ENCODE data around the gene SPSB3.
"Not testable (repeated sequence)": the region's sequence is repeated elsewhere in the genome, so short reads cannot be mapped to it uniquely, and the experiment has no call there.

SPSB3 gene

DNA sequence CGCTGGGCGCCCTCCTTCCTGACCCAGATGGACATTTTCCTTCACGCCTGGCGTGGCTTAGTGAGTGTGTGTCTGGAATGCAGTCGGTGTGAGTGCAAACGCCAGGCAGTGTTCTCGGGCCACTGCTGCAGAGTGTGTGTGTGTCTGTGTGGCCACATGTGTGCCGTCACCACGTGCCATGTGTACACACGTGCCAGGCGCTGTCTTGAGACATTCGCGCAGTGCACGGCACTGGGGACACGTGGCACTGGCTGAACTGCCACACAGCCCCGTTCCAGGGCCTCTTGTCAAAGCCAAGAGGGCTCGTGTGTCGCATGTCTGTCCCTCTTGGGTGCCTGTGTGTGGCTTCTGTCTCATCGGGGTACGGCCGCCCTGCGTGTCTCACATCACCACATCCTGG is 47.6 kb downstream of the SPSB3 start:
- no peak for DNase-seq

DNA sequence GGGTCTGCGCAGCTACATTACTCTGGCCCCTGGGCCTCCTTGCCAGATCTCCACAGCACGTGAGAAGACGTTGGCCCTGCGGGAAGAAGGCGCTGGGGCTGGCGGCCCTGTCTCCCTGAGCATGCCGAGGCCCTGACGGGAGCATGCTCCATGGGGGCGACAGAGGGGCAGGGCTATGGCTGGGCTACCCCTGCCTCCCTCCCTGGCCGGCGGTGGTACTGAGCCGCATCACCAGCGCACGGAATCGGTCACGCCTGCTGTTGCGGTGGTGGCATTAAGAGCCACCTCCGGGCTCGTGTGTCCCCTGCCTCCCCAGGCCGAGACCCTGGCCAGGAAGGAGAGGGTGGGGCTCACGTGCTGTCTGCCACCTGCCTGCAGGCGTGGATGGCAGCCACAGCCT is 48.2 kb downstream of the SPSB3 start:
- no peak for DNase-seq

DNA sequence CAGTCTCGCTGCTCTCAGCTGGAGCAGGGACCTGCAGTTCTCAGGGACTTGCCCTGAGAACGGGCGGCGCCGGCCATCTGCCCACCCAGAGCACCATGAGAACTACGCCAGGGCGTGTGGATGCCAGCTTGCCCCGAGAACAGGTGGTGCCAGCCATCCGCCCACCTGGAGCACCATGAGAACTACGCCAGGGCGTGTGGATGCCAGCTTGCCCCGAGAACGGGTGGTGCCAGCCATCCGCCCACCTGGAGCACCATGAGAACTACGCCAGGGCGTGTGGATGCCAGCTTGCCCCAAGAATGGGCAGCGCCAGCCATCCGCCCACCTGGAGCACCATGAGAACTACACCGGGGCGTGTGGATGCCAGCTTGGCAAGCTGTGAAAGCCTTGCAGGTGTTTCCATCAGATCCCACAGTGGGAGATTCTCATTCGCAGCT is 49.8 kb downstream of the SPSB3 start:
- not testable (repeated sequence) for DNase-seq

DNA sequence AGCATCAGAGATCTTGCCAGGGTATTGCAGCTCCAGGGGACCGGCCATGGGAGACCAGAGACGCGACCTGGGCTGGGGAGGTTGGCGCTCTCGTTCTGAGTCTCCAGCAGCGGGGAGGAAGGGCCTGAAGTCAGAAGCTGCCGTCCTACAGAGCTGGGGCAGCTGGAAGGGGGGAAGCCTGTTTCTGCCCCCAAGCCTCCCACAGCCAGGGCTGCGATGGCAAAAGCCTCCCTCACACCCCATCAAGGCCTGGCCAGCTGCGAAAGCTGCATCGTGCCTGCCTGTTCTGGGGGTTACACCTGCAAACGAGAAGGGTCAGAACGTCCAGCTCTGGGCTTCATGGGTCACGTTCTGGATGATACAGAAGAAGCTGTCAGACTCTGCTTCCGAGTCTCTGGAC is 50.3 kb downstream of the SPSB3 start:
- DNase-seq = no peak

DNA sequence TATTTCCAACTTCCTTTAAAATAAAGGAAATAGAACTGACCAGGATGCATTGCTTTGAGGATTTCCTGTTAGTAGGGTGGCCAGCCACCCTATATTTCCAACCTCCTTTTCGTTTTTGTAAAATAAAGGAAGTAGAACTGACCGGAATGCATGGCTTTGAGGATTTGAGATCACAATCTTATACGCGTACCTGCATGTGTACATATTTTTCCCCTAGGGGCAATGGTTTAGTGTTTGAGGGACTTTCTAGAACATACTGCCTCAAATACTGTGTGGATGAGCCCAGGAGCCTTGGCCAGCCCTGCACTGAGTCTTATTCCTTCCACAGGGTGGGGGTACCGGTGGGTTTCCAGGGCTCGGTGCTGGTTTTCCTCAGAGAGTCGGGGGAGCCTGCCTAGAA is 50.8 kb downstream of the SPSB3 start:
- no peak for DNase-seq

DNA sequence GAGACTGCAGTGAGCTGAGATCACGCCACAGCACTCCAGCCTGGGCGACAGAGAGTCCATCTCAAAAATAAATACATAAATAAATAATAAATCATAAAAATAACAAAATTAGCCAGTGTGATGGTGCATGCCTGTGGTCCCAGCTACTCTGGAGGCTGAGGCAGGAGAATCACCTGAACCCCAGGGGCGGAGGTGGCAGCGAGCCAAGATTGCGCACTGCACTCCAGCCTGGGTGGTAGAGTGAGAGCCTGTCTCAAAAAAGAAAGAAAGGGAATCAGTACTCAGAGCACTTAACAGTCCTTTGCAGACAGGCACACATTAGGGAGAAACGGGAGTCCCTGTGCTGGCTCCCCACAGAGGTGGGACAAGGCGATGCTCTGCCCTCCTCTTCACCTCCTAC is 51.3 kb downstream of the SPSB3 start:
- no peak for DNase-seq

DNA sequence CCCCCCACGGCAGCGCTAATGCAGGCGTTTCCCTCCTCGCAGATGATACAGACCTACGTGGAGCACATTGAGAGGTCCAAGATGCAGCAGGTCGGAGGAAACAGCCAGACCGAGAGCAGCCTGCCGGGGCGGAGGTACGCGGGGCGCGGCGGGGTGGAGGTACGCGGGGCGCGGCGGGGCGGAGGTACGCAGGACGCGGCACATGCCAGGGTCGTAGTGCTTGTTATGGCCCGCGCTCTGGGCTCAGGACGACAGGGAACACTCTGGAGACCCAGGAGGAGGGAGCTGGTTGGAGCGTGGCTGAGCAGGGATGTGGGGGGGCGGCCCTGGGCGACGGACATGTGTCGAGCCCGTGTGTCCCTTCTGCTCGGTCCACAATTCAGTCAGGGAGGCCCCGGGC is 52.9 kb downstream of the SPSB3 start:
- DNase-seq = no peak

DNA sequence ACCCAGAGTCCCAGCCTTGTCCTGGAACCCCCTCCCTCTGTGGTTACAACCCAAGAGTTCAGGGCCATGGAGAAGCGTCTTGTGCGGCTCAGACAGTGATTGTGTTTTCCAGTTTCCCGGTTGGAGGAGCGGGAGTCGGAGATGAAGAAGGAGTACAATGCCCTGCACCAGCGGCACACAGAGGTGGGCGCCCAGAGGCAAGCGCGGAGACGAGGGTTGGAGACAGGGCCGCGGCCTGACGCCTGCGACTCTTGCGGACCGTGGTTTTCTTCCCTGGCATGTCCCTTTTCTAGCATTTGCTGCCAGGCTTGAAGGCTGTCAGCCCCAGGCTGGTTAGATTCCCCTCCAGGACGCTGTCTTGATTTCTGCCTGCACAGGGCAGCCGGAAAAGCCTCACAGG is 53.3 kb downstream of the SPSB3 start:
- no peak for DNase-seq

DNA sequence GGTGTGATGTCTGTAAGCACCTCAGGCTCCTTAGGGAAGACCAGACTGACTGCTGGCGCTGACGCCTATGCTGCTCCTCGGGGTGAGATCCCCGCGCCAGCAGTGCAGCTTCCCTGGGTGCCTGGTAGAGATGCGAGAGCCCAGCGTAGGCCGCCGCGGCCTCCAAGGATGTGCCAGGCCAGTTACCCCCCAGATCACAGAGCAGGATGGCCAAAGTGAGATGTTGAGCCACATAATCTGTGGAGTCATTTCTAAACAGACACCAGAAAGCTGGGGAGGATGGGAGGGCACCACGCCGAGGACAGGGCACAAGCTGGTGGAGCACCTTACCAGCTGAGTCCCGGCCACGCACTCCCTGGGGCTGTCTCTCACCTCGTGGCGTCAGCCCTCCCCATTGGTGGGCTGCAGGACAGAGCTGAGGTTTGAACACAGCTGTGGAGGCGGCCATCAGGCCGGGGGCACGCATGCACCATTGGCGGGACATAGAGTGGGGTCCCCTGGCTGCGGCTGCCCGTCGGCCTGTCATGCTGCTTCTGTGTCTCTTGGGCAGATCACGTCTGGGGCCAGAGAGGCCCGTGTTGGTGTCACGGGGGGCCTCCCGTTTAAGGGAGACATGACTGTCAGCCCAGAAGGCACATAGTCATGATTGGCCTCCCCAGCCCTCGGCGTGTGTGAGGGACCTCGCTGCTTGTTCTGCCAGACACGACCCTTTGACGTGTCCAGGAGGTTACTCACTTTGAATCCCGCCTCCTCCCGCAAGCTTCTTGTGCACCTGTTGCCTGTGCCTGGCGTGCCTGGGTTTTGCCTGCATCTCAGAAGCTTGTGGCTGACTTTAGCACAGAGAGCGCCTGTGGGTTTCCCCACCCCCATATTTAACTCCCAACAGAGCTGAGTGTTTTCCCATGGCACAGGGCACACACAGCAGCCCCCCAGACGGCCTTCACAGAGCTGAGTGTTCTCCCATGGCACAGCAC is 54.4 kb downstream of the SPSB3 start:
- DNase-seq = no peak
